Epidermal melanocyte (primary cell): ENCODE data around the gene TMEM120B.
"Not testable (repeated sequence)": the region's sequence is repeated elsewhere in the genome, so short reads cannot be mapped to it uniquely, and the experiment has no call there.

ENCODE experiments used
- DNase-seq: peaks from one replicate; pipeline ENCODE4 v3.0.0; 2011; ENCODE audit warnings: low spot score; ENCODE audit not compliant: insufficient read length

Gene TMEM120B

DNA sequence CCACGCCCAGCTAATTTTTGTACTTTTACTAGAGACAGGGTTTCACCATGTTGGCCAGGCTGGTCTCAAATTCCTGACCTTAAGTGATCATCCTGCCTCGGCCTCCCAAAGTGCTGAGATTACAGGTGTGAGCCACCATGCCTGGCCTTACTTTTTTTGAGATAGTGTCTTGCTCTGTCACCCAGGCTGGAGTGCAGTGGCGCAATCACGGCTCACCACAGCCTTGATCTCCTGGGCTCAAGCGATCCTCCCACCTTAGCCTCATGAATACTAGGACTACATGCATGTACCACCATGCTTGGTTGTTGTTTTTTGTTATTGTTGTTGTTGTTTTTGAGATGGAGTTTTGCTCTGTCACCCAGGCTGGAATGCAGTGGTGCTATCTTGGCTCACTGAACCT lies 33.0 kb downstream of the TMEM120B start:
- not testable (repeated sequence) for DNase-seq

DNA sequence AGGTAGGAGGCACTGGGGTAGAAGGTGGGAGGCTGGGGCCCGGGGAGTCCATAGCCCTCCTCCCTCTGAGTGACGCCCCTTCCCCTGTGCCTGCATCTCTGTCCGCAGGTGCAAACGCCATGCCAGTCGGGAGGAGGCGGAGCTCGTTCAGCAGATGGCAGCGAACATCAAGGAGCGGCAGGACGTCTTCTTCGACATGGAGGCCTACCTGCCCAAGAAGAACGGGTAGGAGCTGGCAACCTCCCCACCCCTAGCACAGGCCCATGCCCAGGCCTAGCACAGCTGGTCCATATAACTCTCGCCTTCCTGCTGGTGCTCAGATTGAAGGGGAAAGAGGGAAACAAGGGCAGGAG lies 35.6 kb downstream of the TMEM120B start:
- DNase-seq: no peak

DNA sequence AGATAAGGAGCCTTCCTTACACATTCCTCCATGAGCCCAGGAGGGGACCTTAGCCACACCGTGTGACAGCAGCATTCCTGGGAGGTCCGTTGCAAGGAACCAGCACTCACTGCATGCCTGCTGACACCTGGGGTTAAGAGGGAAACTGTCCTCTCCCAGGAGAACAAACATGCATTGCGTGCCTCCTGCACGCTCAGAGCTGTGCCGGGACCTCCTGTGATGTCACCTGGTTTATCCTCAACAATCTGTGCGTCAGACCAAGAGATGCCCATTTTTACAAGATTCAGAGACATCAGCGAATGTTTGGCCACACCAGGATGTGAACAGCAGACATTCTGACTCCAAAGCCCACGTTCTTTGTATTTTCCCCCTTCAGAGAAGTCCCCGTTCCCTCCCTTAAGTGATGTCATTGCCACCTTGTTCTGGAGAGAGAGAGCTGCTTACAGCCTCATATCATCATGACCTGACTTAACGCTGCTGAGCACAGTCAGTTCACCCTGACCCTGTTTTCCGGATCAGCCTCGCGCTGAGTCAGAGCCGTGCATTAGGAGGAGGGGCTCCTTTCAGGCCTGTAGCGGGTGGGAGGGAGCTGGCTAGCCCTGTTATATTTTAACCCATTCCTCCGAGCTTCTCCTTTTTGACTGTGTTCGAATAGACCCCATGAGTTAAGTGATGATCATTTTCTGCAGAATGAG lies 36.2 kb downstream of the TMEM120B start:
- DNase-seq: no peak

- DNase-seq: no peak
Measured at GRCh38 chr12:121749267-121749666, 36.7 kb downstream of the TMEM120B start.

- no peak for DNase-seq
Measured at GRCh38 chr12:121750507-121750955, 38.0 kb downstream of the TMEM120B start.

DNA sequence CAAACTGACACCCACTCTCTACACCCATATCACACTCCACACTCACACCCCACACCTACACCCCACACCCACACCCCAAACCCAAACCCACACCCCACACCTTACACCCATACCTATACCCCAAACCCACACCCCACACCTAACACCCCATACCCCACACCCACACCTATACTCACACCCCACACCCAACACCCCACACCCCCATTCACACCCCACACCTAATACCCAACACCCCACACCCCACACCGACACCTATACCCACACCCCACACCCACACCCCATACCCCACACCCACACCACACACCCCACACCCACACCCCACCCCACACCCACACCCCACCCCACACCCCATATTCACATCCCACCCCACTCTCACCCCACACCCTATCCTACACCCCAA lies 38.5 kb downstream of the TMEM120B start:
- no peak for DNase-seq

DNA sequence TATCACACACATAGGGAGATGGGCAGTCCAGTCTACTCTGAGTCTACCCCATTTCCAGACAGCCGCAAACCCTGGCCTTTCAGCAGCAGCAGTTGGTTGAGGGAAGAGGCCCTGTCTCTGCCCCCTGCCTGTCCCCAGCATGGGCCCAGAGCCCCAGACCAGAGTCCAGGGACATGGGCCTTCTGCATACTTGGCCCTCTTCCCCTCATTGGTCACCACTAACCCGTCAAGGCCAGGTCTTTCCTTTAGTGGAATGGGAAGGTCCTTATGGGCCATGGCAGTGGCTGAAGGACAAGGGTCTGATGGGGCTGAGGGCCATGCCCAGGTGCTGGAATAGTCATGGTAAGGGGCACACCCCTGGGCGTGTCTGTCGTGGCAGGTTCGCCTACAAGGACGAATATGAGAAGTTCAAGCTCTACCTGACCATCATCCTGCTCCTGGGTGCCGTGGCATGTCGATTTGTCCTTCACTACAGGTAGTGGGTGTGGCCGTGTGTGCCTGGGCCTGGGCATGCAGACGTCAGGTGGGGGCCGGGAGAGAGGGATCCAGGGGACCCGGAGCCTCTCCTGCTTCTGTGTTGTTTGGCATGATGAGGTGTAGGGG lies 39.3 kb downstream of the TMEM120B start:
- DNase-seq: no peak

GRCh38 chr12:121753844-121754264 lies 41.3 kb downstream of the TMEM120B start:
- DNase-seq: peak; percentile 75

GRCh38 chr12:121754836-121755235 lies 42.3 kb downstream of the TMEM120B start:
- no peak for DNase-seq

- DNase-seq: no peak
Measured at GRCh38 chr12:121755591-121755990, 43.0 kb downstream of the TMEM120B start.

DNA sequence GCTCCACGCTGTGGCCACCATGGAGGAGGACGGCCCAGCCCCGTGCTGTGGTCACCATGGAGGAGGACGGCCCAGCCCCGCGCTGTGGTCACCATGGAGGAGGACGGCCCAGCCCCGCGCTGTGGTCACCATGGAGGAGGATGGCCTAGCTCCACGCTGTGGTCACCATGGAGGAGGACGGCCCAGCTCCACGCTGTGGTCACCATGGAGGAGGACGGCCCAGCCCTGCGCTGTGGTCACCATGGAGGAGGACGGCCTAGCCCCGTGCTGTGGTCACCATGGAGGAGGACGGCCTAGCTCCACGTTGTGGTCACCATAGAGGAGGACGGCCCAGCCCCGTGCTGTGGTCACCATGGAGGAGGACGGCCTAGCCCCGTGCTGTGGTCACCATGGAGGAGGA lies 46.0 kb downstream of the TMEM120B start:
- not testable (repeated sequence) for DNase-seq

GRCh38 chr12:121762269-121762668 lies 49.7 kb downstream of the TMEM120B start:
- no peak for DNase-seq

DNA sequence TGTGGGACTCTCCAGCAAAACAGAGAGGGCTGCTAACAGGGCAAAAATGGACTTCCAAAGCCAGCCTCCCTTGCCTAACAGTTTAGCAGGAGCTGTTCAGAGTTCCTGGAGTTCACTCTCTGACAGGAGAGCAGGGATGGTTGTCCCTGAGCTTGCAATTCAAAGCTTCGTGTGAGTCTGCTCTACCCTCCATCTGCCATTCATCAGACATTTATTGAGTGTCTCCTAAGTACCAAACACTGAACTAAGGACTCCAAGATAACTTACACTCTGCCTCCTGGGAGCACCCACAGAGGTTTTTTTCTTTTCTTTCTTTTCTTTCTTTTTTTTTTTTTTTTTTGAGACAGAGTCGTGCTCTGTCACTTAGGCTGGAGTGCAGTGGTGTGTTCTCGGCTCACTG lies 52.3 kb downstream of the TMEM120B start:
- DNase-seq: no peak

DNA sequence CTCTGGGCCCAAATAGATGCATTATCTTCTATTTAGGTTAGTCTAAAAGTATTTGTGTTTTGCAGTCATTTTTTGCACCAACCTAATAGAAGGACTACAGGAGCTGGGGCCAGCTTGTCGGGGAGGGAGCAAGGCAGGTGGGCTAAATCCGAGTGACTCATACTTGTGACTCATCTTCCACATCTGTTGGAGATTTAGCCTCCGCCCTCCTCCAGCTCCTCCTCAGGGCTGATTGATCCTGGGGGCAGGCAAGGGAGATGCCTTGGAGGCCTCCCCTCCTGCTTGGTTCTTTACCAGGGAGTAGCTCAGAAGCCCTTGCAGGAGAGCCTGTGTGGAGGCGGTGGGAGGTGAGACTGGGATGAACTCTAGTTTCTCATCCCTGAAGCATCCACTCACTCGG lies 53.0 kb downstream of the TMEM120B start:
- DNase-seq: no peak

- no peak for DNase-seq
Measured at GRCh38 chr12:121766290-121767039, 53.9 kb downstream of the TMEM120B start.

GRCh38 chr12:121767525-121768016 lies 55.0 kb downstream of the TMEM120B start:
- peak; percentile 55 for DNase-seq

GRCh38 chr12:121769297-121769830 lies 56.8 kb downstream of the TMEM120B start:
- DNase-seq: no peak

DNA sequence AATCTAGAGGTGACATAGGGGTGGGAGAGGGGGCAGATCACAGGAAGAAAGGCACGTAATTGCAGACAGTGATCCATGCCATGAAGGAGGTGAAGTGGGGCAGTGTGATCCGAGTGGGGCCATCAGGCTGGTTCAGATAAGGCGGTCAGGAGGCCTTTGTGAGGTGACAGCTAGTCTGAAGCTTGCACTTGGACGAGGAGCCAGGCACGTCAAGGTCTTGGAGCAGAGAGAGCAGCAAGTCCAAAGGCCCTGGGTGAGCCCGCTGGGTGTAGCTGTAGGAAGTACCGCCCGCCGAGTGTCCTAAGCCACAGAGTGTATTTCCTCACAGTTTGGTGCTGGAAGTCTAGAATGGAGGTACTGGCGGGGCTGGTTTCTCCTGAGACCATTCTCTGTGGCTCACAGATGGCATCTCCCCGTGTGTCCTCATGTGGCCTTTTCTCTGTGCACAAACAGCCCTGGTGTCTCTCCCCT lies 57.3 kb downstream of the TMEM120B start:
- no peak for DNase-seq

DNA sequence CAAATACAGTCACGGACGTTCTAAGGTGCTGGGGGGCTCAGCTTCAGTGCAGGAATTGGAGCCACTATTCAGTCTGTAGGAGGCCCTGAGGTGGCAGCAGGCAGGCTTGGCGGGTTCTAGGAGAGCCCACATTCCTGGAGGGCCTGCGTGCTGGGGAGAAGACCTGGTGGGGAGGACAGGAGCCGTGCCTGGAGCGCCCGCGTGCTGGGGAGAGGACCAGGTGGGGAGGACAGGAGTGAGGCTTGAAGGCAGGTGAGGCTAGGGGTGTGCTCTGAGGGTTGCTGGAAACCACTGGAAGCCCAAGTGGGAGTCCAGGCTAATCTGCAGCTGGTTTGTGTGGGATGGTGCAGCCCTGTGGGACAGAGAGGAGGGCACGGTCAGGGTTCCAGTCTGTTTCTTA lies 57.8 kb downstream of the TMEM120B start:
- DNase-seq: no peak

DNA sequence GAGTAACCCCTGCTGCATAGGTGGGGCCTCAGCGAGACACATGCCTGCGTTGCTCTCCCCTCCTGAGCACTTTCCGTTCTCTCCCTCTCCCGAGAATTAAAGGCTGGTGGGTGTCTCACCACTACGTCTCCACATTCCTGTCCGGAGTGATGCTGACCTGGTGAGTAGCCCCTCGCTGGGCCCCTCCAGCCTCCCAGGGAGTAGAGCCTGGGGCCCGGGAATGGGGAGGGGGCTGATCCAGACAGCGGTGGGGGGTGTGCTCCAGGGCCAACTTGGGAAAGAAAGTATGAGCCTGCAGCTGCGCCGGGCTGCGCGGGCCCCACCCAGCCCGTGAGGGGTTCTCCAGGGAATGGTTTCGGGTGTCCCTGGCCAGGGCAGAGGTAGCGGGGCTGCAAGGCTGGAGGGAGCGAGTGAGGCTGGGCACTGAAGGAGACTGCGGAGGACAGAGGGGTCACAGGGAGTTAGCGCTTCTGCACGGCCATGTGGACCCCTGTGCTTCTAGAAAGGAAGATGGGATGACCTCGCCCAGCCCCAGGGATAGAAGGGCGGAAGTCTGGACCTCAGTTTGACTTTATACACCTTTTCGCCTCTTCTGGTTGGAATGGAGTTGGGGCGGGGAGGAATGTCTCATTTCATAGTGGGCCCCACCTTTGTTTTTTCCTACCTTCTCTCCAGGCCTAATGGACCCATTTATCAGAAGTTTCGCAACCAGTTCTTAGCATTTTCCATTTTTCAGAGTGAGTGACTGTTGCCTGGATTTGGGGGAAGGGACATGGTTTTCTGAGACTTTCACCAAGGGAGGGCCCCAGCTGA lies 58.5 kb downstream of the TMEM120B start:
- no peak for DNase-seq
